ENCODE data around the gene SPPL2A.

SPPL2A gene

GRCh38 chr15:50685976-50686468 lies 79.5 kb downstream of the SPPL2A start:
- DNase-seq, result peak; percentile 82

- no peak for DNase-seq
Measured at GRCh38 chr15:50685191-50685975, 80.1 kb downstream of the SPPL2A start.

- DNase-seq, result no peak
Measured at GRCh38 chr15:50681467-50681866, 84.0 kb downstream of the SPPL2A start.

GRCh38 chr15:50676799-50677483 lies 88.6 kb downstream of the SPPL2A start:
- DNase-seq, result no peak

- DNase-seq, result no peak
Measured at GRCh38 chr15:50675535-50676144, 89.9 kb downstream of the SPPL2A start.

GRCh38 chr15:50670115-50670514 lies 95.4 kb downstream of the SPPL2A start:
- no peak for DNase-seq

- no peak for DNase-seq
Measured at GRCh38 chr15:50669611-50670010, 95.9 kb downstream of the SPPL2A start.

- no peak for DNase-seq
Measured at GRCh38 chr15:50665938-50666337, 99.6 kb downstream of the SPPL2A start.

GRCh38 chr15:50655555-50655954 lies 110.0 kb downstream of the SPPL2A start:
- DNase-seq, result no peak

GRCh38 chr15:50653156-50653743 lies 112.3 kb downstream of the SPPL2A start:
- DNase-seq, result no peak

- DNase-seq, result no peak
Measured at GRCh38 chr15:50652671-50653070, 112.8 kb downstream of the SPPL2A start.

All from stimulated activated CD4-positive, alpha-beta T cell treated with anti-CD3 and anti-CD28 coated beads, Interleukin-4, amount 100 ng/mL, for 24 hours (primary cell).